ENCODE data around the gene CTBP1. TPM values are rescaled to one million over a fixed set of nuclear protein-coding genes. Genes with fewer than 3 reads are reported as not detected.

The CTBP1 gene
- total and polyA plus RNA-seq, 2 experiments from 2014 or later, result 74.0 to 192 TPM

DNA sequence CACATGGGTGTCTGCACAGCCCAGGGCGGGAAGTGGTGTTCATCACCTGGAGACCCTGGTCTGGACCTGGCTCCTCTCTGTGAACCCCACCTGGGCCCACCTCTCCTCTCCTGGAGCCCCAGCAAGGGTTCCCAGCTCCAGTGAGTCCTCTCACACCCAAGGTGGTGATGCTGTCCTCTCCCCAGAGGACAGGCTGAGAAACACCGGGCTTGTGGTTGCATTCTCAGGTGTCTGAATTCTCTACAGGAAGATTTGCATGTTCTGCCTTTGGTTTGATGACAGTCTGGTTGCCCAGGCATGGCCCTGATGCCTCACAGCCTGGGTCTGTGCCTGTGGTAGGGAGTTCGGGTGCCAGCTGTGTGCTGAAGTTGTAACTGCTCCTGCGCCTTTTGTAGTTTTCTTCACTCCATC lies 44.6 kb upstream of the CTBP1 start:
- Mint-ChIP-seq H3K4me1 (peaks cover 56% of the 10 kb centered on the region), H3K27ac (no peak overlapping the region; the same call in 1 of the 2 replicates)
- peaks cover 32% of the 10 kb centered on the region for H4K20me1 ChIP-seq (replicated peaks; ENCODE audit: insufficient read depth)

More for the DNA sequence above, 44.6 kb upstream of the CTBP1 start:
- H3K79me2 ChIP-seq (replicated peaks; ENCODE audit: insufficient read depth), result peaks cover 78% of the 10 kb centered on the region
- peaks cover 28% of the 10 kb centered on the region; the same call in 2 of the 3 replicates for H3K36me3 Mint-ChIP-seq (ENCODE audit: low read depth)
- TF ChIP-seq ZNF114 (CRISPR knock-in tag; IDR thresholded peaks at IDR 0.05) (no peak), CREB1 (CRISPR knock-in tag; IDR thresholded peaks at IDR 0.05; ENCODE audit: low read depth) (no peak), POLR2AphosphoS5 (IDR thresholded peaks at IDR 0.05; ENCODE audit: low read depth) (no peak), EZH2phosphoT487 (IDR thresholded peaks at IDR 0.05; ENCODE audit: unreplicated experiment) (no peak), EZH2 (IDR thresholded peaks at IDR 0.05; ENCODE audit: low read depth, unreplicated experiment) (no peak), NANOG (IDR thresholded peaks at IDR 0.05; ENCODE audit: borderline replicate concordance) (no peak), STAT1 (IDR thresholded peaks at IDR 0.05; ENCODE audit: unreplicated experiment) (no peak), JUNB (IDR thresholded peaks at IDR 0.05; ENCODE audit: unreplicated experiment) (no peak), ZNF331 (CRISPR knock-in tag; IDR thresholded peaks at IDR 0.05; ENCODE audit: low read depth) (no peak)
- TF ChIP-seq, protein P1, sequence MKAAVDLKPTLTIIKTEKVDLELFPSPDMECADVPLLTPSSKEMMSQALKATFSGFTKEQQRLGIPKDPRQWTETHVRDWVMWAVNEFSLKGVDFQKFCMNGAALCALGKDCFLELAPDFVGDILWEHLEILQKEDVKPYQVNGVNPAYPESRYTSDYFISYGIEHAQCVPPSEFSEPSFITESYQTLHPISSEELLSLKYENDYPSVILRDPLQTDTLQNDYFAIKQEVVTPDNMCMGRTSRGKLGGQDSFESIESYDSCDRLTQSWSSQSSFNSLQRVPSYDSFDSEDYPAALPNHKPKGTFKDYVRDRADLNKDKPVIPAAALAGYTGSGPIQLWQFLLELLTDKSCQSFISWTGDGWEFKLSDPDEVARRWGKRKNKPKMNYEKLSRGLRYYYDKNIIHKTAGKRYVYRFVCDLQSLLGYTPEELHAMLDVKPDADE (IDR thresholded peaks at IDR 0.05), result no peak
- TF ChIP-seq, protein P2, sequence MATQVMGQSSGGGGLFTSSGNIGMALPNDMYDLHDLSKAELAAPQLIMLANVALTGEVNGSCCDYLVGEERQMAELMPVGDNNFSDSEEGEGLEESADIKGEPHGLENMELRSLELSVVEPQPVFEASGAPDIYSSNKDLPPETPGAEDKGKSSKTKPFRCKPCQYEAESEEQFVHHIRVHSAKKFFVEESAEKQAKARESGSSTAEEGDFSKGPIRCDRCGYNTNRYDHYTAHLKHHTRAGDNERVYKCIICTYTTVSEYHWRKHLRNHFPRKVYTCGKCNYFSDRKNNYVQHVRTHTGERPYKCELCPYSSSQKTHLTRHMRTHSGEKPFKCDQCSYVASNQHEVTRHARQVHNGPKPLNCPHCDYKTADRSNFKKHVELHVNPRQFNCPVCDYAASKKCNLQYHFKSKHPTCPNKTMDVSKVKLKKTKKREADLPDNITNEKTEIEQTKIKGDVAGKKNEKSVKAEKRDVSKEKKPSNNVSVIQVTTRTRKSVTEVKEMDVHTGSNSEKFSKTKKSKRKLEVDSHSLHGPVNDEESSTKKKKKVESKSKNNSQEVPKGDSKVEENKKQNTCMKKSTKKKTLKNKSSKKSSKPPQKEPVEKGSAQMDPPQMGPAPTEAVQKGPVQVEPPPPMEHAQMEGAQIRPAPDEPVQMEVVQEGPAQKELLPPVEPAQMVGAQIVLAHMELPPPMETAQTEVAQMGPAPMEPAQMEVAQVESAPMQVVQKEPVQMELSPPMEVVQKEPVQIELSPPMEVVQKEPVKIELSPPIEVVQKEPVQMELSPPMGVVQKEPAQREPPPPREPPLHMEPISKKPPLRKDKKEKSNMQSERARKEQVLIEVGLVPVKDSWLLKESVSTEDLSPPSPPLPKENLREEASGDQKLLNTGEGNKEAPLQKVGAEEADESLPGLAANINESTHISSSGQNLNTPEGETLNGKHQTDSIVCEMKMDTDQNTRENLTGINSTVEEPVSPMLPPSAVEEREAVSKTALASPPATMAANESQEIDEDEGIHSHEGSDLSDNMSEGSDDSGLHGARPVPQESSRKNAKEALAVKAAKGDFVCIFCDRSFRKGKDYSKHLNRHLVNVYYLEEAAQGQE (IDR thresholded peaks at IDR 0.05; ENCODE audit: unreplicated experiment), result no peak
- TF ChIP-seq, protein P3, sequence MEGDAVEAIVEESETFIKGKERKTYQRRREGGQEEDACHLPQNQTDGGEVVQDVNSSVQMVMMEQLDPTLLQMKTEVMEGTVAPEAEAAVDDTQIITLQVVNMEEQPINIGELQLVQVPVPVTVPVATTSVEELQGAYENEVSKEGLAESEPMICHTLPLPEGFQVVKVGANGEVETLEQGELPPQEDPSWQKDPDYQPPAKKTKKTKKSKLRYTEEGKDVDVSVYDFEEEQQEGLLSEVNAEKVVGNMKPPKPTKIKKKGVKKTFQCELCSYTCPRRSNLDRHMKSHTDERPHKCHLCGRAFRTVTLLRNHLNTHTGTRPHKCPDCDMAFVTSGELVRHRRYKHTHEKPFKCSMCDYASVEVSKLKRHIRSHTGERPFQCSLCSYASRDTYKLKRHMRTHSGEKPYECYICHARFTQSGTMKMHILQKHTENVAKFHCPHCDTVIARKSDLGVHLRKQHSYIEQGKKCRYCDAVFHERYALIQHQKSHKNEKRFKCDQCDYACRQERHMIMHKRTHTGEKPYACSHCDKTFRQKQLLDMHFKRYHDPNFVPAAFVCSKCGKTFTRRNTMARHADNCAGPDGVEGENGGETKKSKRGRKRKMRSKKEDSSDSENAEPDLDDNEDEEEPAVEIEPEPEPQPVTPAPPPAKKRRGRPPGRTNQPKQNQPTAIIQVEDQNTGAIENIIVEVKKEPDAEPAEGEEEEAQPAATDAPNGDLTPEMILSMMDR (conservative IDR thresholded peaks at IDR 0.05; ENCODE audit: low read depth in 2 of 2), result no peak
- TF ChIP-seq, protein P4, sequence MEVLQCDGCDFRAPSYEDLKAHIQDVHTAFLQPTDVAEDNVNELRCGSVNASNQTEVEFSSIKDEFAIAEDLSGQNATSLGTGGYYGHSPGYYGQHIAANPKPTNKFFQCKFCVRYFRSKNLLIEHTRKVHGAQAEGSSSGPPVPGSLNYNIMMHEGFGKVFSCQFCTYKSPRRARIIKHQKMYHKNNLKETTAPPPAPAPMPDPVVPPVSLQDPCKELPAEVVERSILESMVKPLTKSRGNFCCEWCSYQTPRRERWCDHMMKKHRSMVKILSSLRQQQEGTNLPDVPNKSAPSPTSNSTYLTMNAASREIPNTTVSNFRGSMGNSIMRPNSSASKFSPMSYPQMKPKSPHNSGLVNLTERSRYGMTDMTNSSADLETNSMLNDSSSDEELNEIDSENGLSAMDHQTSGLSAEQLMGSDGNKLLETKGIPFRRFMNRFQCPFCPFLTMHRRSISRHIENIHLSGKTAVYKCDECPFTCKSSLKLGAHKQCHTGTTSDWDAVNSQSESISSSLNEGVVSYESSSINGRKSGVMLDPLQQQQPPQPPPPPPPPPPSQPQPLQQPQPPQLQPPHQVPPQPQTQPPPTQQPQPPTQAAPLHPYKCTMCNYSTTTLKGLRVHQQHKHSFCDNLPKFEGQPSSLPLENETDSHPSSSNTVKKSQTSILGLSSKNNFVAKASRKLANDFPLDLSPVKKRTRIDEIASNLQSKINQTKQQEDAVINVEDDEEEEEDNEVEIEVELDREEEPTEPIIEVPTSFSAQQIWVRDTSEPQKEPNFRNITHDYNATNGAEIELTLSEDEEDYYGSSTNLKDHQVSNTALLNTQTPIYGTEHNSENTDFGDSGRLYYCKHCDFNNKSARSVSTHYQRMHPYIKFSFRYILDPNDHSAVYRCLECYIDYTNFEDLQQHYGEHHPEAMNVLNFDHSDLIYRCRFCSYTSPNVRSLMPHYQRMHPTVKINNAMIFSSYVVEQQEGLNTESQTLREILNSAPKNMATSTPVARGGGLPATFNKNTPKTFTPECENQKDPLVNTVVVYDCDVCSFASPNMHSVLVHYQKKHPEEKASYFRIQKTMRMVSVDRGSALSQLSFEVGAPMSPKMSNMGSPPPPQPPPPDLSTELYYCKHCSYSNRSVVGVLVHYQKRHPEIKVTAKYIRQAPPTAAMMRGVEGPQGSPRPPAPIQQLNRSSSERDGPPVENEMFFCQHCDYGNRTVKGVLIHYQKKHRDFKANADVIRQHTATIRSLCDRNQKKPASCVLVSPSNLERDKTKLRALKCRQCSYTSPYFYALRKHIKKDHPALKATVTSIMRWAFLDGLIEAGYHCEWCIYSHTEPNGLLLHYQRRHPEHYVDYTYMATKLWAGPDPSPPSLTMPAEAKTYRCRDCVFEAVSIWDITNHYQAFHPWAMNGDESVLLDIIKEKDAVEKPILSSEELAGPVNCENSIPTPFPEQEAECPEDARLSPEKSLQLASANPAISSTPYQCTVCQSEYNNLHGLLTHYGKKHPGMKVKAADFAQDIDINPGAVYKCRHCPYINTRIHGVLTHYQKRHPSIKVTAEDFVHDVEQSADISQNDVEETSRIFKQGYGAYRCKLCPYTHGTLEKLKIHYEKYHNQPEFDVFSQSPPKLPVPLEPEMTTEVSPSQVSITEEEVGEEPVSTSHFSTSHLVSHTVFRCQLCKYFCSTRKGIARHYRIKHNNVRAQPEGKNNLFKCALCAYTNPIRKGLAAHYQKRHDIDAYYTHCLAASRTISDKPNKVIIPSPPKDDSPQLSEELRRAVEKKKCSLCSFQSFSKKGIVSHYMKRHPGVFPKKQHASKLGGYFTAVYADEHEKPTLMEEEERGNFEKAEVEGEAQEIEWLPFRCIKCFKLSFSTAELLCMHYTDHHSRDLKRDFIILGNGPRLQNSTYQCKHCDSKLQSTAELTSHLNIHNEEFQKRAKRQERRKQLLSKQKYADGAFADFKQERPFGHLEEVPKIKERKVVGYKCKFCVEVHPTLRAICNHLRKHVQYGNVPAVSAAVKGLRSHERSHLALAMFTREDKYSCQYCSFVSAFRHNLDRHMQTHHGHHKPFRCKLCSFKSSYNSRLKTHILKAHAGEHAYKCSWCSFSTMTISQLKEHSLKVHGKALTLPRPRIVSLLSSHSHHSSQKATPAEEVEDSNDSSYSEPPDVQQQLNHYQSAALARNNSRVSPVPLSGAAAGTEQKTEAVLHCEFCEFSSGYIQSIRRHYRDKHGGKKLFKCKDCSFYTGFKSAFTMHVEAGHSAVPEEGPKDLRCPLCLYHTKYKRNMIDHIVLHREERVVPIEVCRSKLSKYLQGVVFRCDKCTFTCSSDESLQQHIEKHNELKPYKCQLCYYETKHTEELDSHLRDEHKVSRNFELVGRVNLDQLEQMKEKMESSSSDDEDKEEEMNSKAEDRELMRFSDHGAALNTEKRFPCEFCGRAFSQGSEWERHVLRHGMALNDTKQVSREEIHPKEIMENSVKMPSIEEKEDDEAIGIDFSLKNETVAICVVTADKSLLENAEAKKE (CRISPR knock-in tag; IDR thresholded peaks at IDR 0.05), result no peak
- H3K4me2 ChIP-seq, result no peak overlapping the region
- no peaks in the 10 kb centered on the region for H3F3A ChIP-seq (replicated peaks; ENCODE audit: low read depth)
- H3K36me3 ChIP-seq (ENCODE audit: insufficient read depth), result no peaks in the 10 kb centered on the region
- H3K27ac ChIP-seq (ENCODE audit: low read depth), result peak overlapping the region; percentile 50; the same call in 1 of the 2 replicates
- DNase-seq (ENCODE audit: low spot score), result no peak
- no peak for ATAC-seq
- H3K4me3 ChIP-seq, result no peak overlapping the region
- no peaks in the 10 kb centered on the region for H3K9me2 ChIP-seq (ENCODE audit: insufficient read depth)
- peaks cover 11% of the 10 kb centered on the region for H3K27me3 Mint-ChIP-seq (ENCODE audit: insufficient read depth, low read depth, poor library complexity)
- no peaks in the 10 kb centered on the region for H3K9me3 Mint-ChIP-seq
- H3K4me3 Mint-ChIP-seq, result no peak overlapping the region
- no peaks in the 10 kb centered on the region for H3K27me3 ChIP-seq (ENCODE audit: insufficient read depth)
- peaks cover 21% of the 10 kb centered on the region for H3K4me1 ChIP-seq (ENCODE audit: insufficient read depth)
- no peak overlapping the region for H2AFZ ChIP-seq

All from GM23338 (cell line).